Lower lobe of right lung (tissue), 2 donors: ENCODE results near the gene WWP2. TPM values are rescaled to one million over a fixed set of nuclear protein-coding genes. Genes with fewer than 3 reads are reported as not detected.
"Not testable (repeated sequence)": the region's sequence is repeated elsewhere in the genome, so short reads cannot be mapped to it uniquely, and the experiment has no call there.

Experiments used
- ATAC-seq, 2 donors: fragments of 200-7000 bp; cut with Tn5 transposase; one replicate each; pipeline ENCODE4 v1.9.1; 2020 to 2022; ENCODE audit warnings: mild to moderate bottlenecking in 2 of 2, moderate library complexity in 2 of 2
- DNase-seq: peaks from one replicate; pipeline ENCODE4 v3.0.0-alpha.2; 2020
- H3K27ac ChIP-seq: fragments of 200-600 bp; one replicate; pipeline ENCODE4 v1.8.0; 2022
- H3K27me3 ChIP-seq: fragments of 200-600 bp; one replicate; pipeline ENCODE4 v1.8.0; 2022; ENCODE audit warnings: low read depth
- H3K36me3 ChIP-seq: fragments of 200-600 bp; one replicate; pipeline ENCODE4 v1.8.0; 2022; ENCODE audit warnings: mild to moderate bottlenecking
- H3K4me1 ChIP-seq: fragments of 200-600 bp; one replicate; pipeline ENCODE4 v1.8.0; 2022
- H3K4me3 ChIP-seq: fragments of 200-600 bp; one replicate; pipeline ENCODE4 v1.8.0; 2022; ENCODE audit warnings: mild to moderate bottlenecking
- H3K9me3 ChIP-seq: fragments of 200-600 bp; one replicate; pipeline ENCODE4 v1.8.0; 2022
- CTCF ChIP-seq: fragments of 200-600 bp; IDR thresholded peaks from one replicate; pipeline ENCODE4 v1.8.0; 2022; ENCODE audit warnings: antibody characterized with exemption, mild to moderate bottlenecking
- intact Hi-C: fragments of 100-400 bp; cut with DNase I; formaldehyde crosslinking; loops from one replicate; pipeline ENCODE4 v1.11.0; 2022
- total RNA-seq: library from RNA; stranded (reverse); fragmentation: NEBNext Ultra II Directional; extraction: Animal tissue kit (Norgen Biotek cat#: 25700); gene quantifications from one replicate; pipeline ENCODE4 v1.2.1, GENCODE V29; 2021
- donor health status: DM: no; HTN: yes; CAD: no; lungs with severe emphysema.

The WWP2 gene
- total RNA-seq, 1 donor from 2014 or later = 83.7 TPM

- Histone ChIP-seq H3K27me3 (no peaks in the 10 kb centered on the region), H3K4me3 (no peak overlapping the region), H3K9me3 (no peaks in the 10 kb centered on the region), H3K36me3 (peaks cover 70% of the 10 kb centered on the region), H3K27ac (no peak overlapping the region), H3K4me1 (no peaks in the 10 kb centered on the region)
- no peak for TF ChIP-seq CTCF
- no peak for ATAC-seq
- intact Hi-C loops = no loop called here
- DNase-seq = no peak
Measured at GRCh38 chr16:69804297-69804696, 42.2 kb downstream of the WWP2 start.

DNA sequence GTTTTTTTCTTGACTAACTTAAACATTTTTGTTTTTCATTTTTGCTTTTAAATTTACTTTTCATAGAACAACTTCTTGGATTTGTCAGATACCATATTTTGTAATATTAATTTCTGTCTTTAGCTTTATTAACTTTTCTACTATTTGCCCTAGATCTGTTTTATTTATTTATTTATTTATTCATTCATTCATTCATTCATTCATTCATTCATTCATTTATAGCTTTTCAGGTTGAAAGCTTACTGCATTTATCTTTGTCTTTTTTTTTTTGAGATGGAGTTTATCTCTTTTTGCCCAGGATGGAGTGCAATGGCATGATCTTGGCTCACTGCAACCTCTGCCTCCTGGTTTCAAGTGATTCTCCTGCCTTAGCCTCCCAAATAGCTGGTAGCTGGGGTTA, 44.6 kb downstream of the WWP2 start:
- DNase-seq, H3K9me3 ChIP-seq, H3K27me3 ChIP-seq, H3K4me3 ChIP-seq, intact Hi-C loops, H3K4me1 ChIP-seq, ATAC-seq, H3K27ac ChIP-seq: not testable (repeated sequence)
- H3K36me3 ChIP-seq = peaks cover 57% of the 10 kb centered on the region

- no peak for DNase-seq
Measured at GRCh38 chr16:69812688-69813014, 50.5 kb downstream of the WWP2 start.

DNA sequence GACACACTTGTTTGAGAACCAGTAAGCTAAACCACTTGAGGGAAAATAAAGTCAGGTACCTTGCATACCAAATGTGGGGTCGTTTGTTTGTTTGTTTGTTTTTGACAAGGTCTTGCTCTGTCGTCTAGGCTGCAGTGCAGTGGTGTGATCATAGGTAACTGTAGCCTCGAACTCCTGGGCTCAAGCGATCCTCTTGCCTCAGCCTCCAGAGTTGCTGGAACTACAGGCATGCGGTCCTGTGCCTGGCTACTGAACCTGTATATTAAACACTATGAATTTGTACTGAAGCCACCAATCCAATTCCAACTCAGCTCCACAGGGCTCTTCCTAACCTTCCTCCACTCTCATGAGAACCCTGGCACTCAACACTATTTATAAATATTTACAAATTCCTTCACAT, 51.9 kb downstream of the WWP2 start:
- H3K4me3 ChIP-seq = no peak overlapping the region
- no peaks in the 10 kb centered on the region for H3K4me1 ChIP-seq
- ATAC-seq (peak in 1 of 2 donors; percentile 21), DNase-seq (no peak)
- intact Hi-C loops = no loop called here
- peaks cover 32% of the 10 kb centered on the region for H3K36me3 ChIP-seq
- no peak for TF ChIP-seq CTCF
- no peaks in the 10 kb centered on the region for H3K9me3 ChIP-seq
- no peak overlapping the region for H3K27ac ChIP-seq
- no peaks in the 10 kb centered on the region for H3K27me3 ChIP-seq

More at GRCh38 chr16:69812688-69813014, 50.5 kb downstream of the WWP2 start:
- Histone ChIP-seq H3K4me3 (no peak overlapping the region), H3K9me3 (no peaks in the 10 kb centered on the region), H3K27ac (no peak overlapping the region), H3K4me1 (no peaks in the 10 kb centered on the region), H3K27me3 (no peaks in the 10 kb centered on the region), H3K36me3 (peaks cover 39% of the 10 kb centered on the region)
- no peak for TF ChIP-seq CTCF
- intact Hi-C loops = no loop called here
- ATAC-seq = no peak

DNA sequence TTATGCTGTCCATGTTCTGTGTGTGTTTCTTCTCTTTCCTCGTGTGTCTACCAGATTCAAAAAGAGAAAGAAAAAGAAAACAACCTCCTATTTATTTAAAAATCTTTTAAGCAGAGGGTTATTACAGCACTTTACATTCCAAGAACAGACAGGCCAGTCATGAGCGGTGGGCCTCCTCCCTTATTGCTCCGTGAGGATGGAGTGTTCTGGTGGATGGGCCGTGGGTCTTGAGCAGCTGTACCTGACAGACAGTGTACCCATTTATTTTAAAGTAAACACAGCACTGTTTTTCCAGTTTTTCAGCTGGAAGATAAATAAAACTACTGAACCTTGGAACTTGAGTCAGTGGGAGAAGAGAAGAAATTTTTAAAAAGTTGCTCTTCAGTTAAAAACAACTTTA, 52.4 kb downstream of the WWP2 start:
- no peak for ATAC-seq
- H3K9me3 ChIP-seq = no peaks in the 10 kb centered on the region
- DNase-seq = no peak
- no peak for TF ChIP-seq CTCF
- no peaks in the 10 kb centered on the region for H3K4me1 ChIP-seq
- H3K27me3 ChIP-seq = no peaks in the 10 kb centered on the region
- no peak overlapping the region for H3K4me3 ChIP-seq
- H3K27ac ChIP-seq = no peak overlapping the region
- H3K36me3 ChIP-seq = peaks cover 29% of the 10 kb centered on the region
- intact Hi-C loops = no loop called here

DNA sequence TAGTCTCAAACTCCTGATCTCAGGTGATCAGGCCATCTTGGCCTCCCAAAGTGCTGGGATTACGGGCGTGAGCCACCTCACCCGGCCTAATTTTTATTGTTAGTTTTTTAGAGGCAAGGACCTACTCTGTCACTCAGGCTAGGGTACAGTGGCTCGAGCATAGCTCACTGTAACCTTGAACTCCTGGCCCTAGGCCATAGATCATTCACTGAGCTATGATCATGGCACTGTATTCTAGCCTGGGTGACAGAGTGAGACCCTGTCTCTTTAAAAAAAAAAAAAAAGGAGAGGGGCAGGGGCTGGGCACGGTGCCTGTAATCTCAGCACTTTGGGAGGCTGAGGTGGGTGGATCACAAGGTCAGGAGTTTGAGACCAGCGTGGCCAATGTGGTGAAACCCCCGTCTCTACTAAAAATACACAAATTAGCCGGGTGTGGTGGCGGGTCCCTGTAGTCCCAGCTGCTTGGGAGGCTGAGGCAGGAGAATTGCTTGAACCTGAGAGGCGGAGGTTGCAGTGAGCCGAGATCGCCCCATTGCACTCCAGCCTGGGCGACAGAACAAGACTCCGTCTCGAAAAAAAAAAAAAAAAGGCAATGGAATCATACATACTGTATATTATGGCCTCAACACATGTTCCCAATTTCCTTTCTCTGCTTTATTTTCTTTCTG, 53.2 kb downstream of the WWP2 start:
- H3K27me3 ChIP-seq, H3K4me3 ChIP-seq, H3K4me1 ChIP-seq, H3K9me3 ChIP-seq, H3K27ac ChIP-seq, intact Hi-C loops, ATAC-seq, DNase-seq: not testable (repeated sequence)
- H3K36me3 ChIP-seq = peaks cover 25% of the 10 kb centered on the region
